GOT3 (cell line): ENCODE measurements around the gene KPTN.

Experiments used
- DNase-seq: peaks from one replicate; lab custom pipeline; 2025; ENCODE audit warnings: mixed read lengths; lab: John Stamatoyannopoulos, UW

Gene KPTN

GRCh38 chr19:47508721-47509120, 24.7 kb upstream of the KPTN start:
- no peak for DNase-seq

- DNase-seq, result no peak
Measured at GRCh38 chr19:47507924-47508553, 24.0 kb upstream of the KPTN start.

GRCh38 chr19:47507012-47507411, 23.0 kb upstream of the KPTN start:
- no peak for DNase-seq

GRCh38 chr19:47506459-47506858, 22.4 kb upstream of the KPTN start:
- no peak for DNase-seq

- DNase-seq, result no peak
Measured at GRCh38 chr19:47505506-47505905, 21.5 kb upstream of the KPTN start.

GRCh38 chr19:47503826-47504150, 19.8 kb upstream of the KPTN start:
- no peak for DNase-seq

- DNase-seq, result no peak
Measured at GRCh38 chr19:47503130-47503825, 19.3 kb upstream of the KPTN start.

GRCh38 chr19:47499863-47500830, 16.1 kb upstream of the KPTN start:
- DNase-seq, result no peak

GRCh38 chr19:47499371-47499770, 15.4 kb upstream of the KPTN start:
- no peak for DNase-seq

GRCh38 chr19:47498561-47498960, 14.5 kb upstream of the KPTN start:
- no peak for DNase-seq

GRCh38 chr19:47497821-47498520, 14.0 kb upstream of the KPTN start:
- no peak for DNase-seq

- DNase-seq, result no peak
Measured at GRCh38 chr19:47497050-47497766, 13.2 kb upstream of the KPTN start.

GRCh38 chr19:47495478-47496372, 11.7 kb upstream of the KPTN start:
- DNase-seq, result no peak

- no peak for DNase-seq
Measured at GRCh38 chr19:47494729-47495128, 10.7 kb upstream of the KPTN start.

GRCh38 chr19:47494211-47494547, 10.2 kb upstream of the KPTN start:
- DNase-seq, result no peak

GRCh38 chr19:47493378-47494210, 9.6 kb upstream of the KPTN start:
- no peak for DNase-seq

- DNase-seq, result no peak
Measured at GRCh38 chr19:47492571-47493377, 8.8 kb upstream of the KPTN start.

GRCh38 chr19:47492137-47492533, 8.1 kb upstream of the KPTN start:
- DNase-seq, result no peak
